ENCODE results near the gene GAL3ST1. TPM values are rescaled to one million over a fixed set of nuclear protein-coding genes. Genes with fewer than 3 reads are reported as not detected.

Gene GAL3ST1, protein sequence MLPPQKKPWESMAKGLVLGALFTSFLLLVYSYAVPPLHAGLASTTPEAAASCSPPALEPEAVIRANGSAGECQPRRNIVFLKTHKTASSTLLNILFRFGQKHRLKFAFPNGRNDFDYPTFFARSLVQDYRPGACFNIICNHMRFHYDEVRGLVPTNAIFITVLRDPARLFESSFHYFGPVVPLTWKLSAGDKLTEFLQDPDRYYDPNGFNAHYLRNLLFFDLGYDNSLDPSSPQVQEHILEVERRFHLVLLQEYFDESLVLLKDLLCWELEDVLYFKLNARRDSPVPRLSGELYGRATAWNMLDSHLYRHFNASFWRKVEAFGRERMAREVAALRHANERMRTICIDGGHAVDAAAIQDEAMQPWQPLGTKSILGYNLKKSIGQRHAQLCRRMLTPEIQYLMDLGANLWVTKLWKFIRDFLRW
- total RNA-seq = 0.13 and 0.22 TPM in 2 replicates

GRCh38 chr22:30574095-30574981 lies at the start of gene GAL3ST1:
Gene GAL3ST1, minus strand, starts transcription at chr22:30574665. Its CDS starts 17,273 bp downstream, at chr22:30557392.

DNA sequence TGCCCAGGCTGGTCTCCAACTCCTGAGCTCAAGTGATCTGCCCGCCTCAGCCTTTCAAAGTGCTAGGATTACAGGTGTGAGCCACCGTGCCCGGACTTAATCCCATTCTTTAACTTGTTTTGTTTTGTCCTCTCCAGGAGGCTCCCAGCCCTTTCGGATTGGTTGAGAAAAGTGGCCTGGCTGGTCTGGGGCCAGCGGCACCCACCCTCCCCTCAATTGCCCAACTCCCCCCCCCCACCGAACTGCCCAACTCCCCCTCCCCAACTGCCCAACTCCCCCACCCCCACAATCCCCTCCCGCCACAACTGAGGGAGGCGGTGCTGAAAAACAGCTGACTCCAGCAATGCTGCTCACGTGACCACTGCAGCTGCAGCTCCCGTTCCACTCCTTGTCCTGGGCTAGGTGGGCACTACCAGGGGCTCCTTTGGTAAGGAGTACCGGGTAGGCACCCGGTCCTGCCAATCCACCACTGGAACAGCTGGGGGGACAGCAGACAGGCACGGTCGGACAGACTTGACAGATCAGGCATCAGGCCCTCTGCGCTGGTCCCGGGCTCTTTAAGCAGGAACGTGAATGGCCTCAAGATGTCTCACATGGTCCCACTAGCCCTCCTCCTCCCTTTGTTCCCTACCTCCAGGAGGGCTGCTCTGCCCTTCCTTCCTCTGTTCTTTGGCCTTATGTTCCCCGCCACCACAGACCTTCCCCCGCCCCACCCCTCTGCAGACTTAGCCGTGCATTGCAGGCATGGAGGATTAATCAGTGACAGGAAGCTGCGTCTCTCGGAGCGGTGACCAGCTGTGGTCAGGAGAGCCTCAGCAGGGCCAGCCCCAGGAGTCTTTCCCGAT lies 32.2 kb upstream of the GAL3ST1 start, which contains the start of gene TCN2:
Gene TCN2, plus strand, starts transcription at position 720 of the 845 bp plus-strand sequence. CDS start 158 bp downstream, outside the sequence.

GRCh38 chr22:30591588-30592359 lies 17.3 kb upstream of the GAL3ST1 start, which contains the start of gene PES1:
Gene PES1, minus strand, starts transcription at chr22:30591910. Its CDS starts 77 bp downstream, at chr22:30591833.

DNA sequence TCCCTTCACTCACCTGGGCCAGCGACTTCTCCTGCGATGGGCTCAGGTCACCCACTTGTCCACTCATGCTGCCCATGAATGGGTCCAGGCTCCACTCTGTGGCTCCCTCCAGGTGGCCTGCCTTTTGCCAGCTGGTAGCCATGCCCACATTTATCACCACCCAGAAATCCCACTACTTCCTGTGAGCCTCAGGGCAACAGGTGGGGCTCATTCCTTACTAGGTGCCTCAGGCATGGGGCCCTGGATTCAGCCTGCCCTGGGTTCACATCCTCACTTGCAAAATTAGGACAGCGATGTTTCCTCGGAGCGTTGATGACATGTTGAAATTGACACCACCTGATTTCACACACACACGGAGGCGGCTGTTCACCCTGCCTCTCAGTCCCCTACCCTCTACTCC lies 27.8 kb downstream of the GAL3ST1 start, which contains the start of gene SEC14L6:
Gene SEC14L6, minus strand, starts transcription at position 126 of the 400 bp plus-strand sequence. Its CDS starts 59 bp downstream, at position 67.

Other genes starting within 250 kb of the GAL3ST1 start
- 17.5 and 18.0 TPM in 2 replicates for gene TBC1D10A, start 247.7 kb downstream of the GAL3ST1 start, total RNA-seq
- gene SF3A1, start 217.8 kb downstream of the GAL3ST1 start, total RNA-seq = 21.5 and 27.6 TPM in 2 replicates
- gene CCDC157, start 217.7 kb downstream of the GAL3ST1 start, total RNA-seq = 1.4 and 1.9 TPM in 2 replicates
- 12.8 and 13.5 TPM in 2 replicates for gene RNF215, start 187.3 kb downstream of the GAL3ST1 start, total RNA-seq
- 16.3 and 18.2 TPM in 2 replicates for gene SEC14L2, start 177.6 kb downstream of the GAL3ST1 start, total RNA-seq
- 3.1 and 6.8 TPM in 2 replicates for gene MTFP1, start 148.9 kb downstream of the GAL3ST1 start, total RNA-seq
- not detected in 2 replicates for gene SEC14L3, start 102.6 kb downstream of the GAL3ST1 start, total RNA-seq
- gene SEC14L4, start 69.0 kb downstream of the GAL3ST1 start, total RNA-seq = 0.52 and 2.2 TPM in 2 replicates
- 2.6 and 6.1 TPM in 2 replicates for gene SEC14L6, start 27.9 kb downstream of the GAL3ST1 start, total RNA-seq
- 56.1 and 63.5 TPM in 2 replicates for gene PES1, start 17.2 kb upstream of the GAL3ST1 start, total RNA-seq
- 4.4 and 5.5 TPM in 2 replicates for gene TCN2, start 32.5 kb upstream of the GAL3ST1 start, total RNA-seq
- 9.5 and 9.7 TPM in 2 replicates for gene SLC35E4, start 61.1 kb upstream of the GAL3ST1 start, total RNA-seq
- 13.1 and 13.6 TPM in 2 replicates for gene DUSP18, start 93.2 kb upstream of the GAL3ST1 start, total RNA-seq
- gene OSBP2, start 120.2 kb upstream of the GAL3ST1 start, total RNA-seq = 1.2 and 1.4 TPM in 2 replicates